Endothelial cell of umbilical vein (primary cell): ENCODE data around the gene PGGHG. TPM values are rescaled to one million over a fixed set of nuclear protein-coding genes. Genes with fewer than 3 reads are reported as not detected.

Experiments used
- BruUV-seq: library from RNA; stranded (reverse); fragments of 400-500 nt; replicated peaks from 2 replicates; lab custom pipeline; 2021; lab: Mats Ljungman, UMichigan
- CTCF ChIA-PET: fragments of 300-600, 350-600 bp; sonication (Branson Sonifier 250); formaldehyde crosslinking; loops from one replicate; lab custom pipeline; 2021; ENCODE audit warnings: antibody characterized with exemption, inconsistent platforms; lab: Charles Lee
- POLR2A ChIA-PET: fragments of 300-600, 350-600 bp; sonication (Branson Sonifier 250); formaldehyde crosslinking; loops from one replicate; lab custom pipeline; 2021; ENCODE audit warnings: antibody characterized with exemption, inconsistent platforms; lab: Charles Lee
- DNase-seq: peaks from one replicate; pipeline ENCODE4 v3.0.0-alpha.2; 2011; ENCODE audit warnings: low read depth, low spot score
- FAIRE-seq: peaks from 2 replicates; lab custom pipeline; 2011; peaks lifted over from hg19 to GRCh38; lab: Jason Lieb, UNC
- H2AFZ ChIP-seq: 2 replicates; pipeline ENCODE4 v1.6.0; 2012; ENCODE audit warnings: low read depth, low read length, control low read depth, inconsistent platforms
- H3K27ac ChIP-seq: 2 replicates; pipeline ENCODE4 v1.5.1; 2011; ENCODE audit warnings: low read depth, mild to moderate bottlenecking, control low read depth, low read length, moderate library complexity; ENCODE audit not compliant: insufficient read depth
- H3K27me3 ChIP-seq, 2 experiments: 2 replicates each; pipeline versions ENCODE4 v1.6.0 to v1.6.1; 2011; ENCODE audit warnings: low read length in 2 of 2, mixed read lengths in 1 of 2; ENCODE audit not compliant: control insufficient read depth in 2 of 2, insufficient read depth in 2 of 2
- H3K36me3 ChIP-seq, 2 experiments: 2 replicates in 1 of 2; 3 replicates in 1 of 2; pipeline ENCODE4 v1.5.1; 2011; ENCODE audit warnings: low read length in 2 of 2, mild to moderate bottlenecking in 1 of 2, moderate library complexity in 1 of 2; ENCODE audit not compliant: control insufficient read depth in 2 of 2, insufficient read depth in 2 of 2; ENCODE audit errors: extremely low read depth in 1 of 2
- H3K4me1 ChIP-seq: 3 replicates; pipeline ENCODE4 v1.5.1; 2011; ENCODE audit warnings: mild to moderate bottlenecking, low read length; ENCODE audit not compliant: control insufficient read depth, insufficient read depth; ENCODE audit errors: extremely low read depth
- H3K4me2 ChIP-seq: 2 replicates; pipeline ENCODE4 v1.6.1; 2011; ENCODE audit warnings: low read length, control low read depth, mixed read lengths; ENCODE audit not compliant: insufficient read depth
- H3K4me3 ChIP-seq, 3 experiments: fragments of 200-600 bp in 1 of 3; sonication (generic), shearing (Covaris generic) in 1 of 3; replicated peaks in 1 of 3; 2 replicates each; pipeline ENCODE4 v1.5.1; 2011 to 2016; ENCODE audit warnings: control low read depth in 3 of 3, low read length in 3 of 3, mild to moderate bottlenecking in 2 of 3, inconsistent platforms in 1 of 3, low read depth in 1 of 3, moderate library complexity in 1 of 3; ENCODE audit not compliant: insufficient read depth in 1 of 3
- H3K79me2 ChIP-seq: 2 replicates; pipeline ENCODE4 v1.6.0; 2012; ENCODE audit warnings: low read length, inconsistent platforms; ENCODE audit not compliant: control insufficient read depth, insufficient read depth
- H3K9ac ChIP-seq: replicated peaks from 2 replicates; pipeline ENCODE3; 2011; ENCODE audit warnings: low read length, control low read depth; ENCODE audit not compliant: insufficient read depth; ENCODE audit errors: extremely low read depth
- H3K9me1 ChIP-seq: replicated peaks from 3 replicates; pipeline ENCODE4 v1.6.0; 2011; ENCODE audit warnings: mild to moderate bottlenecking, low read length; ENCODE audit not compliant: control insufficient read depth, insufficient read depth; ENCODE audit errors: extremely low read depth
- H3K9me3 ChIP-seq: replicated peaks from 2 replicates; pipeline ENCODE4 v1.5.1; 2012; ENCODE audit warnings: low read length, inconsistent platforms; ENCODE audit not compliant: control insufficient read depth, insufficient read depth
- H4K20me1 ChIP-seq: replicated peaks from 2 replicates; pipeline ENCODE3; 2011; ENCODE audit warnings: mild to moderate bottlenecking, low read length; ENCODE audit not compliant: control insufficient read depth, insufficient read depth; ENCODE audit errors: extremely low read depth
- EZH2 ChIP-seq: IDR thresholded peaks from 2 replicates; pipeline ENCODE4 v1.6.1; 2012; ENCODE audit warnings: borderline replicate concordance, low read depth, mild to moderate bottlenecking, moderate library complexity, low read length, inconsistent platforms; ENCODE audit not compliant: severe bottlenecking
- FOS ChIP-seq: IDR thresholded peaks from 2 replicates; pipeline ENCODE4 v1.6.1; 2011; ENCODE audit warnings: mild to moderate bottlenecking, low read length, moderate library complexity, borderline replicate concordance; ENCODE audit not compliant: insufficient read depth
- GATA2 ChIP-seq: IDR thresholded peaks from 2 replicates; pipeline ENCODE4 v1.7.0; 2011; ENCODE audit warnings: low read depth, mild to moderate bottlenecking, moderate library complexity, mixed read lengths, low read length; ENCODE audit not compliant: insufficient read length, insufficient read depth
- JUN ChIP-seq: IDR thresholded peaks from 2 replicates; pipeline ENCODE4 v1.6.1; 2011; ENCODE audit warnings: borderline replicate concordance, low read depth; ENCODE audit not compliant: insufficient read length, insufficient read depth
- MYC ChIP-seq: IDR thresholded peaks from one replicate; pipeline ENCODE4 v1.6.1; 2011; ENCODE audit warnings: mild to moderate bottlenecking, low read depth, low read length
- POLR2A ChIP-seq: IDR thresholded peaks from 2 replicates; pipeline ENCODE4 v1.6.1; 2012; ENCODE audit warnings: low read depth, mild to moderate bottlenecking, control low read depth, low read length
- POLR2AphosphoS5 ChIP-seq: IDR thresholded peaks from 2 replicates; pipeline ENCODE4 v1.6.1; 2012; ENCODE audit warnings: low read depth, mild to moderate bottlenecking, control low read depth, low read length, moderate library complexity; ENCODE audit not compliant: insufficient read depth
- dilution Hi-C: fragments of 300-500 bp; cut with MboI; formaldehyde crosslinking; loops from one replicate; pipeline ENCODE4 v1.15.0; 2019; ENCODE audit warnings: low sequenced_read_pairs; ENCODE audit not compliant: extremely low pct_ligation_motif_present
- intact Hi-C: fragments of 100-400 bp; cut with micrococcal nuclease; formaldehyde crosslinking; loops from one replicate; pipeline ENCODE4 v1.10.0; 2022
- polyA plus RNA-seq, 4 experiments: library from polyadenylated mRNA; depleted of rRNA in 3 of 4; stranded (reverse) in 3 of 4; unstranded in 1 of 4; fragments of >200 nt; gene quantifications; 2 replicates each; pipeline versions ENCODE4 v1.2.1 to v1.2.3, GENCODE V29; 2011 to 2012; ENCODE audit warnings: missing spikeins in 1 of 4
- total RNA-seq: library from RNA; stranded (reverse); gene quantifications from 2 replicates; pipeline ENCODE4 v1.2.3, GENCODE V29; 2021
- TF ChIP-seq, protein P1 (sequence below), 2 donors: IDR thresholded peaks; 1 replicate in 1 of 2; 2 replicates in 1 of 2; pipeline ENCODE4 v1.5.1; 2011; ENCODE audit warnings: low read length in 2 of 2, mild to moderate bottlenecking in 2 of 2, moderate library complexity in 2 of 2, control low read depth in 1 of 2, inconsistent platforms in 1 of 2, low read depth in 1 of 2; ENCODE audit not compliant: insufficient read depth in 1 of 2; ENCODE audit errors: extremely low read depth in 1 of 2
- TF ChIP-seq, protein P2 (sequence below): IDR thresholded peaks from 2 replicates; pipeline ENCODE4 v1.6.1; 2011; ENCODE audit not compliant: insufficient read depth, insufficient read length

The PGGHG gene
- total and polyA plus RNA-seq, 2 donors (not counting 3 experiments of a cell fraction or from before 2014, with no cell fraction given), result 31.6 to 42.4 TPM

DNA sequence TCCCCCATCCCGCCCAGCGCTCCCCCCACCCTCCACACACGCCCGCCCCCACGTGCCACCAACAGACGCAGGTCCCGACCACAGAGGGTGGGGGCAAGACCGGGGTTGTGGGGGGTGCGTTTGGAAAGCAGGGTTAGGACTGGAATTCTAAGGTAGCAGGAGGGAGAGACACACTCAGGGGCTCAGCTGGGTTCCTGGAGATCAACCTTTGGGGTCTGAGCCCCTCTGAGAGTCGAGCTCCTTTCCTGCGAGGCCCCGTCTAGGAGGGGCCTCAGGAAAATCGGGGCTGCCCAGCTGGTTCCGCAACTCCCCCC lies 429 bp downstream of the PGGHG start:
- no peaks in the 10 kb centered on the region for H3K9me3 ChIP-seq
- dilution Hi-C loops (no loop called here), intact Hi-C loops (no loop called here)
- H3K27me3 ChIP-seq, result peaks cover 8% of the 10 kb centered on the region in 2 experiments
- H3K4me2 ChIP-seq, result no peak overlapping the region
- no peaks in the 10 kb centered on the region for H4K20me1 ChIP-seq
- H3K4me3 ChIP-seq, result peak overlapping the region in 1 of 3 experiments; percentile 58
- ChIA-PET POLR2A (no interaction called here), CTCF (interaction anchor here (1.5 to 2.2 kb wide), 2 partner anchors 16 to 39 kb away, joined by 3 to 11 read pairs; no protein-coding TSS in a partner anchor)
- TF ChIP-seq, protein P1, sequence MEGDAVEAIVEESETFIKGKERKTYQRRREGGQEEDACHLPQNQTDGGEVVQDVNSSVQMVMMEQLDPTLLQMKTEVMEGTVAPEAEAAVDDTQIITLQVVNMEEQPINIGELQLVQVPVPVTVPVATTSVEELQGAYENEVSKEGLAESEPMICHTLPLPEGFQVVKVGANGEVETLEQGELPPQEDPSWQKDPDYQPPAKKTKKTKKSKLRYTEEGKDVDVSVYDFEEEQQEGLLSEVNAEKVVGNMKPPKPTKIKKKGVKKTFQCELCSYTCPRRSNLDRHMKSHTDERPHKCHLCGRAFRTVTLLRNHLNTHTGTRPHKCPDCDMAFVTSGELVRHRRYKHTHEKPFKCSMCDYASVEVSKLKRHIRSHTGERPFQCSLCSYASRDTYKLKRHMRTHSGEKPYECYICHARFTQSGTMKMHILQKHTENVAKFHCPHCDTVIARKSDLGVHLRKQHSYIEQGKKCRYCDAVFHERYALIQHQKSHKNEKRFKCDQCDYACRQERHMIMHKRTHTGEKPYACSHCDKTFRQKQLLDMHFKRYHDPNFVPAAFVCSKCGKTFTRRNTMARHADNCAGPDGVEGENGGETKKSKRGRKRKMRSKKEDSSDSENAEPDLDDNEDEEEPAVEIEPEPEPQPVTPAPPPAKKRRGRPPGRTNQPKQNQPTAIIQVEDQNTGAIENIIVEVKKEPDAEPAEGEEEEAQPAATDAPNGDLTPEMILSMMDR (IDR thresholded peaks at IDR 0.05; ENCODE audit: extremely low read depth in 1 of 2, insufficient read depth in 1 of 2, low read depth in 1 of 2, low read length in 2 of 2), result no peak
- no peak for TF ChIP-seq JUN
- no peak for TF ChIP-seq EZH2
- TF ChIP-seq, protein P2, sequence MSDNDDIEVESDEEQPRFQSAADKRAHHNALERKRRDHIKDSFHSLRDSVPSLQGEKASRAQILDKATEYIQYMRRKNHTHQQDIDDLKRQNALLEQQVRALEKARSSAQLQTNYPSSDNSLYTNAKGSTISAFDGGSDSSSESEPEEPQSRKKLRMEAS, result no peak
- no peak for TF ChIP-seq POLR2A
- TF ChIP-seq POLR2AphosphoS5, result no peak
- no peak for TF ChIP-seq MYC
- no peak for TF ChIP-seq FOS
- TF ChIP-seq GATA2, result no peak
- H3K9ac ChIP-seq, result no peak overlapping the region
- BruUV-seq, result no TSS peak
- FAIRE-seq, result no peak
- no peak for DNase-seq
- H3K27ac ChIP-seq, result no peak overlapping the region
- H2AFZ ChIP-seq, result no peak overlapping the region
- H3K9me1 ChIP-seq, result no peaks in the 10 kb centered on the region
- H3K79me2 ChIP-seq, result no peaks in the 10 kb centered on the region
- peaks cover 3% of the 10 kb centered on the region for H3K4me1 ChIP-seq
- H3K36me3 ChIP-seq, result peaks cover 0 to 8% of the 10 kb centered on the region in 2 experiments
